Measurements from ENCODE around the gene NPBWR2.
"Not testable (repeated sequence)": the region's sequence is repeated elsewhere in the genome, so short reads cannot be mapped to it uniquely, and the experiment has no call there.

The NPBWR2 gene

GRCh38 chr20:64130271-64130670 is 22.9 kb upstream of the NPBWR2 start:
- no peak for TF ChIP-seq EZH2phosphoT487 (IDR thresholded peaks at IDR 0.05; ENCODE audit: low read length)
- TF ChIP-seq CTCF (IDR thresholded peaks at IDR 0.05; ENCODE audit: low read length), result no peak
- TF ChIP-seq EZH2 (optimal IDR thresholded peaks at IDR 0.05; ENCODE audit: low read depth, low read length), result no peak
- Histone ChIP-seq H3K4me3 (ENCODE audit: low read length) (no peak overlapping the region), H3F3A (ENCODE audit: insufficient read depth, low read length) (peaks cover 4% of the 10 kb centered on the region), H3K9me2 (replicated peaks; ENCODE audit: insufficient read depth, low read length) (no peaks in the 10 kb centered on the region), H3K79me2 (ENCODE audit: low read length) (no peaks in the 10 kb centered on the region), H3K9me3 (replicated peaks; ENCODE audit: insufficient read depth, low read length) (no peaks in the 10 kb centered on the region), H3K27ac (ENCODE audit: low read length) (no peak overlapping the region), H3K9ac (ENCODE audit: low read length) (no peak overlapping the region), H2AFZ (ENCODE audit: low read length) (no peak overlapping the region), H3K27me3 (replicated peaks; ENCODE audit: insufficient read depth, low read length) (peaks cover 35% of the 10 kb centered on the region), H3K36me3 (replicated peaks; ENCODE audit: insufficient read depth, low read length) (no peaks in the 10 kb centered on the region), H4K20me1 (ENCODE audit: insufficient read depth, low read length) (no peaks in the 10 kb centered on the region), H3K4me1 (ENCODE audit: low read length) (no peaks in the 10 kb centered on the region), H3K4me2 (ENCODE audit: low read depth, low read length) (no peak overlapping the region)
- no peak for DNase-seq

GRCh38 chr20:64129146-64129782 is 21.9 kb upstream of the NPBWR2 start:
- Histone ChIP-seq H3K9ac (ENCODE audit: low read length) (no peak overlapping the region), H3K4me2 (ENCODE audit: low read depth, low read length) (no peak overlapping the region), H3K9me2 (replicated peaks; ENCODE audit: insufficient read depth, low read length) (no peaks in the 10 kb centered on the region), H3K4me3 (ENCODE audit: low read length) (no peak overlapping the region), H3K27me3 (replicated peaks; ENCODE audit: insufficient read depth, low read length) (peaks cover 40% of the 10 kb centered on the region), H3F3A (ENCODE audit: insufficient read depth, low read length) (peaks cover 3% of the 10 kb centered on the region), H3K27ac (ENCODE audit: low read length) (no peak overlapping the region), H3K4me1 (ENCODE audit: low read length) (no peaks in the 10 kb centered on the region), H3K9me3 (replicated peaks; ENCODE audit: insufficient read depth, low read length) (no peaks in the 10 kb centered on the region), H2AFZ (ENCODE audit: low read length) (no peak overlapping the region), H3K79me2 (ENCODE audit: low read length) (no peaks in the 10 kb centered on the region), H3K36me3 (replicated peaks; ENCODE audit: insufficient read depth, low read length) (no peaks in the 10 kb centered on the region), H4K20me1 (ENCODE audit: insufficient read depth, low read length) (no peaks in the 10 kb centered on the region)
- TF ChIP-seq EZH2phosphoT487 (IDR thresholded peaks at IDR 0.05; ENCODE audit: low read length), result no peak
- no peak for DNase-seq

- not testable (repeated sequence) for H3K4me3 ChIP-seq (ENCODE audit: low read length); H3K27ac ChIP-seq (ENCODE audit: low read length); H3K79me2 ChIP-seq (ENCODE audit: low read length); H2AFZ ChIP-seq (ENCODE audit: low read length); H4K20me1 ChIP-seq (ENCODE audit: insufficient read depth, low read length); H3K36me3 ChIP-seq (replicated peaks; ENCODE audit: insufficient read depth, low read length); H3K9me3 ChIP-seq (replicated peaks; ENCODE audit: insufficient read depth, low read length); H3K9me2 ChIP-seq (replicated peaks; ENCODE audit: insufficient read depth, low read length); H3K9ac ChIP-seq (ENCODE audit: low read length); H3K4me1 ChIP-seq (ENCODE audit: low read length); H3F3A ChIP-seq (ENCODE audit: insufficient read depth, low read length); DNase-seq; H3K4me2 ChIP-seq (ENCODE audit: low read depth, low read length)
- H3K27me3 ChIP-seq (replicated peaks; ENCODE audit: insufficient read depth, low read length), result peaks cover 51% of the 10 kb centered on the region
Measured at GRCh38 chr20:64123517-64123916, 16.2 kb upstream of the NPBWR2 start.

GRCh38 chr20:64122927-64123326 is 15.6 kb upstream of the NPBWR2 start:
- H3K9me2 ChIP-seq (replicated peaks; ENCODE audit: insufficient read depth, low read length); H3K4me2 ChIP-seq (ENCODE audit: low read depth, low read length); H3K79me2 ChIP-seq (ENCODE audit: low read length); H3K4me1 ChIP-seq (ENCODE audit: low read length); H3K9ac ChIP-seq (ENCODE audit: low read length); H3K9me3 ChIP-seq (replicated peaks; ENCODE audit: insufficient read depth, low read length); H4K20me1 ChIP-seq (ENCODE audit: insufficient read depth, low read length); H3K36me3 ChIP-seq (replicated peaks; ENCODE audit: insufficient read depth, low read length); H3K4me3 ChIP-seq (ENCODE audit: low read length); H3F3A ChIP-seq (ENCODE audit: insufficient read depth, low read length); DNase-seq; H2AFZ ChIP-seq (ENCODE audit: low read length); H3K27ac ChIP-seq (ENCODE audit: low read length): not testable (repeated sequence)
- H3K27me3 ChIP-seq (replicated peaks; ENCODE audit: insufficient read depth, low read length), result peaks cover 46% of the 10 kb centered on the region

- H3K9me2 ChIP-seq (replicated peaks; ENCODE audit: insufficient read depth, low read length), result no peaks in the 10 kb centered on the region
- no peaks in the 10 kb centered on the region for H3K4me1 ChIP-seq (ENCODE audit: low read length)
- no peak overlapping the region for H3K4me3 ChIP-seq (ENCODE audit: low read length)
- H3K4me2 ChIP-seq (ENCODE audit: low read depth, low read length), result no peak overlapping the region
- no peaks in the 10 kb centered on the region for H3K9me3 ChIP-seq (replicated peaks; ENCODE audit: insufficient read depth, low read length)
- no peaks in the 10 kb centered on the region for H3F3A ChIP-seq (ENCODE audit: insufficient read depth, low read length)
- no peak for DNase-seq
- H3K79me2 ChIP-seq (ENCODE audit: low read length), result no peaks in the 10 kb centered on the region
- no peaks in the 10 kb centered on the region for H4K20me1 ChIP-seq (ENCODE audit: insufficient read depth, low read length)
- no peaks in the 10 kb centered on the region for H3K36me3 ChIP-seq (replicated peaks; ENCODE audit: insufficient read depth, low read length)
- peaks cover 48% of the 10 kb centered on the region for H3K27me3 ChIP-seq (replicated peaks; ENCODE audit: insufficient read depth, low read length)
- no peak overlapping the region for H3K27ac ChIP-seq (ENCODE audit: low read length)
- TF ChIP-seq CTCF (IDR thresholded peaks at IDR 0.05; ENCODE audit: low read length) (no peak), EZH2 (optimal IDR thresholded peaks at IDR 0.05; ENCODE audit: low read depth, low read length) (no peak), EZH2phosphoT487 (IDR thresholded peaks at IDR 0.05; ENCODE audit: low read length) (no peak)
- no peak overlapping the region for H3K9ac ChIP-seq (ENCODE audit: low read length)
- H2AFZ ChIP-seq (ENCODE audit: low read length), result no peak overlapping the region
Measured at GRCh38 chr20:64121586-64121985, 14.2 kb upstream of the NPBWR2 start.

Measured in MM.1S (cell line).